ENCODE measurements around the gene CTAGE8.
"Not testable (repeated sequence)": the region's sequence is repeated elsewhere in the genome, so short reads cannot be mapped to it uniquely, and the experiment has no call there.

Gene CTAGE8

DNA sequence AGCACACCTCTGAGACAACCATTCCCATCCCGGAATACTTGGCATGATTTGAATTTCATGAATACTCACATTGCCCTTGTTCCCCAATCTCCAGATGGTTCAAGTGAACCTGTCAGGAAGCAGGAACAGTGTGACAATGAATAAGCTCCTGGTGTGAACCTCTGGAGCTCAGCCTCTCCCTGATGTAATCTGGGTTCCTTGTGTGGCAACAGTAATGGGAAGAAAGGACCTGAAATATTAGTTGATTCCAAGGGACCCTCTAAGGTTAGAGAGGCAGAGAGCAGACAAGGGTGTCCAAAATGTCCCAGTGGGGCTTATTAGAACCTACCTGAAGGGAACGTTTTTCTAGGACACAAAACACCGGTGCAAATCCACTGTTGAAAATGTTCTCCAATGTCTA lies 13.0 kb downstream of the CTAGE8 start:
- Histone ChIP-seq H3K79me2 (ENCODE audit: insufficient read depth, low read length) (no peaks in the 10 kb centered on the region), H3K36me3 (ENCODE audit: insufficient read depth, low read length) (no peaks in the 10 kb centered on the region), H2AFZ (ENCODE audit: low read length) (no peak overlapping the region), H4K20me1 (ENCODE audit: insufficient read depth, low read length) (no peaks in the 10 kb centered on the region), H3K9me2 (ENCODE audit: low read depth, low read length) (no peaks in the 10 kb centered on the region), H3K9me3 (ENCODE audit: low read length) (no peaks in the 10 kb centered on the region), H3F3A (ENCODE audit: insufficient read depth, low read length) (no peaks in the 10 kb centered on the region), H3K4me3 (ENCODE audit: low read depth, low read length, poor library complexity, severe bottlenecking) (no peak overlapping the region), H3K27ac (ENCODE audit: low read depth, low read length, poor library complexity, severe bottlenecking) (no peak overlapping the region), H3K9ac (ENCODE audit: low read length) (no peak overlapping the region), H3K4me1 (ENCODE audit: insufficient read depth, low read length, severe bottlenecking) (no peaks in the 10 kb centered on the region), H3K4me2 (ENCODE audit: low read length) (no peak overlapping the region), H3K27me3 (ENCODE audit: insufficient read depth, low read length) (no peaks in the 10 kb centered on the region)
- TF ChIP-seq EZH2 (IDR thresholded peaks at IDR 0.05; ENCODE audit: borderline replicate concordance, low read length): no peak
- TF ChIP-seq, protein P1, sequence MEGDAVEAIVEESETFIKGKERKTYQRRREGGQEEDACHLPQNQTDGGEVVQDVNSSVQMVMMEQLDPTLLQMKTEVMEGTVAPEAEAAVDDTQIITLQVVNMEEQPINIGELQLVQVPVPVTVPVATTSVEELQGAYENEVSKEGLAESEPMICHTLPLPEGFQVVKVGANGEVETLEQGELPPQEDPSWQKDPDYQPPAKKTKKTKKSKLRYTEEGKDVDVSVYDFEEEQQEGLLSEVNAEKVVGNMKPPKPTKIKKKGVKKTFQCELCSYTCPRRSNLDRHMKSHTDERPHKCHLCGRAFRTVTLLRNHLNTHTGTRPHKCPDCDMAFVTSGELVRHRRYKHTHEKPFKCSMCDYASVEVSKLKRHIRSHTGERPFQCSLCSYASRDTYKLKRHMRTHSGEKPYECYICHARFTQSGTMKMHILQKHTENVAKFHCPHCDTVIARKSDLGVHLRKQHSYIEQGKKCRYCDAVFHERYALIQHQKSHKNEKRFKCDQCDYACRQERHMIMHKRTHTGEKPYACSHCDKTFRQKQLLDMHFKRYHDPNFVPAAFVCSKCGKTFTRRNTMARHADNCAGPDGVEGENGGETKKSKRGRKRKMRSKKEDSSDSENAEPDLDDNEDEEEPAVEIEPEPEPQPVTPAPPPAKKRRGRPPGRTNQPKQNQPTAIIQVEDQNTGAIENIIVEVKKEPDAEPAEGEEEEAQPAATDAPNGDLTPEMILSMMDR (IDR thresholded peaks at IDR 0.05; ENCODE audit: low read length): no peak

DNA sequence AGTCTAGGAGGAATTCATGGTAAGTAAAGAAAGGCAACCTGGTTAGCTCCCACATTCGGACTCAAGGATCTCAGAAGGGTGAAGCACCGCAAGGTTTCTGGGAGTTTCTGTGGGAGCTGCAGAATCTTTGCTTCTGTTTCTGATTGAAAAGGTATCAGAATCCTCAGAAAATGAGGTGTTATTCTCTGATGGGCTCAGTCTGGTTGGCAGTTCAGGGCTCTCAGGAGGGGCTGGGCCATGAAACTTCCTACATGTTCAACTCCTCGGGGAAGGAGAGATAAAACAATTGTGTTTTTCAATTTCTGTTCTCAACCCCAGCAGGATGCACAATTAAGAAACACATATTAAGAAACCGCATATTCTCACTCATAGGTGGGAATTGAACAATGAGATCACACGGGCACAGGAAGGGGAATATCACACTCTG lies 13.6 kb downstream of the CTAGE8 start:
- Histone ChIP-seq H3F3A (ENCODE audit: insufficient read depth, low read length) (no peaks in the 10 kb centered on the region), H3K27me3 (ENCODE audit: insufficient read depth, low read length) (no peaks in the 10 kb centered on the region), H2AFZ (ENCODE audit: low read length) (no peak overlapping the region), H4K20me1 (ENCODE audit: insufficient read depth, low read length) (no peaks in the 10 kb centered on the region), H3K4me2 (ENCODE audit: low read length) (no peak overlapping the region), H3K4me1 (ENCODE audit: insufficient read depth, low read length, severe bottlenecking) (no peaks in the 10 kb centered on the region), H3K27ac (ENCODE audit: low read depth, low read length, poor library complexity, severe bottlenecking) (no peak overlapping the region), H3K9me3 (ENCODE audit: low read length) (no peaks in the 10 kb centered on the region), H3K9ac (ENCODE audit: low read length) (no peak overlapping the region), H3K9me2 (ENCODE audit: low read depth, low read length) (no peaks in the 10 kb centered on the region), H3K79me2 (ENCODE audit: insufficient read depth, low read length) (no peaks in the 10 kb centered on the region), H3K4me3 (ENCODE audit: low read depth, low read length, poor library complexity, severe bottlenecking) (no peak overlapping the region), H3K36me3 (ENCODE audit: insufficient read depth, low read length) (no peaks in the 10 kb centered on the region)
- no peak for TF ChIP-seq EZH2 (IDR thresholded peaks at IDR 0.05; ENCODE audit: borderline replicate concordance, low read length)
- TF ChIP-seq, protein P1 (IDR thresholded peaks at IDR 0.05; ENCODE audit: low read length): no peak

- H3F3A ChIP-seq (ENCODE audit: insufficient read depth, low read length); H3K27ac ChIP-seq (ENCODE audit: low read depth, low read length, poor library complexity, severe bottlenecking); H3K9ac ChIP-seq (ENCODE audit: low read length); H3K79me2 ChIP-seq (ENCODE audit: insufficient read depth, low read length); H3K4me1 ChIP-seq (ENCODE audit: insufficient read depth, low read length, severe bottlenecking); H3K9me2 ChIP-seq (ENCODE audit: low read depth, low read length); H3K36me3 ChIP-seq (ENCODE audit: insufficient read depth, low read length); H3K27me3 ChIP-seq (ENCODE audit: insufficient read depth, low read length); H3K4me3 ChIP-seq (ENCODE audit: low read depth, low read length, poor library complexity, severe bottlenecking); H3K4me2 ChIP-seq (ENCODE audit: low read length); H2AFZ ChIP-seq (ENCODE audit: low read length); H4K20me1 ChIP-seq (ENCODE audit: insufficient read depth, low read length); H3K9me3 ChIP-seq (ENCODE audit: low read length): not testable (repeated sequence)
Observed at GRCh38 chr7:144252307-144252706, 16.8 kb downstream of the CTAGE8 start.

GRCh38 chr7:144247674-144248330 lies 21.3 kb downstream of the CTAGE8 start:
- H2AFZ ChIP-seq (ENCODE audit: low read length); H3K9me2 ChIP-seq (ENCODE audit: low read depth, low read length); H3K79me2 ChIP-seq (ENCODE audit: insufficient read depth, low read length); H4K20me1 ChIP-seq (ENCODE audit: insufficient read depth, low read length); H3K4me3 ChIP-seq (ENCODE audit: low read depth, low read length, poor library complexity, severe bottlenecking); H3F3A ChIP-seq (ENCODE audit: insufficient read depth, low read length); H3K9me3 ChIP-seq (ENCODE audit: low read length); H3K27me3 ChIP-seq (ENCODE audit: insufficient read depth, low read length); H3K36me3 ChIP-seq (ENCODE audit: insufficient read depth, low read length); H3K9ac ChIP-seq (ENCODE audit: low read length); H3K4me2 ChIP-seq (ENCODE audit: low read length); H3K4me1 ChIP-seq (ENCODE audit: insufficient read depth, low read length, severe bottlenecking); H3K27ac ChIP-seq (ENCODE audit: low read depth, low read length, poor library complexity, severe bottlenecking): not testable (repeated sequence)

- not testable (repeated sequence) for H3K79me2 ChIP-seq (ENCODE audit: insufficient read depth, low read length); H3K9me2 ChIP-seq (ENCODE audit: low read depth, low read length); H3K27me3 ChIP-seq (ENCODE audit: insufficient read depth, low read length); H3K4me1 ChIP-seq (ENCODE audit: insufficient read depth, low read length, severe bottlenecking); H3K4me3 ChIP-seq (ENCODE audit: low read depth, low read length, poor library complexity, severe bottlenecking); H3K4me2 ChIP-seq (ENCODE audit: low read length); H3K9me3 ChIP-seq (ENCODE audit: low read length); H4K20me1 ChIP-seq (ENCODE audit: insufficient read depth, low read length); H3K9ac ChIP-seq (ENCODE audit: low read length); H3K27ac ChIP-seq (ENCODE audit: low read depth, low read length, poor library complexity, severe bottlenecking); H2AFZ ChIP-seq (ENCODE audit: low read length); H3K36me3 ChIP-seq (ENCODE audit: insufficient read depth, low read length); H3F3A ChIP-seq (ENCODE audit: insufficient read depth, low read length)
Observed at GRCh38 chr7:144246967-144247366, 22.1 kb downstream of the CTAGE8 start.

DNA sequence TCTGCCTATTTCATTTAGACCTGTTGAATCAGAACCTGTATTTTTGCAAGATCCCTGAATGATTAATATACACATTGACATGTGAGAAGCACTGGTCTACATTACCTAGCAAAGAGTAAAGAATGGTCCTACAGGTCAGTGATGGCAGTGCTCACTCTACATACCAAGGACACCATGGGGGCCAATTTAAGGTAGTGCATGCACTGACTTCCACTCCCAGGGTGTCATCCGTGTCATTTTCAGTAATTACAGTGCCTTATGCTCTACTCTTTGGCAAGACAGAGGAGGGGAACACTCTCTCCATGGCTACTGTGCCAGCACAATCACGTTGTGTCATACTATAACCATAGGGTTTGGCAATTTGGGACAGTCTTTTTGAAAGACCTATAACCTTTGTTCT lies 23.7 kb downstream of the CTAGE8 start:
- not testable (repeated sequence) for H4K20me1 ChIP-seq (ENCODE audit: insufficient read depth, low read length); H3K9ac ChIP-seq (ENCODE audit: low read length); H3K79me2 ChIP-seq (ENCODE audit: insufficient read depth, low read length); H3K4me1 ChIP-seq (ENCODE audit: insufficient read depth, low read length, severe bottlenecking); H2AFZ ChIP-seq (ENCODE audit: low read length); H3K4me3 ChIP-seq (ENCODE audit: low read depth, low read length, poor library complexity, severe bottlenecking); H3F3A ChIP-seq (ENCODE audit: insufficient read depth, low read length); H3K4me2 ChIP-seq (ENCODE audit: low read length); H3K9me2 ChIP-seq (ENCODE audit: low read depth, low read length); H3K27ac ChIP-seq (ENCODE audit: low read depth, low read length, poor library complexity, severe bottlenecking); H3K9me3 ChIP-seq (ENCODE audit: low read length); H3K36me3 ChIP-seq (ENCODE audit: insufficient read depth, low read length); H3K27me3 ChIP-seq (ENCODE audit: insufficient read depth, low read length)
